NCI-H1048 (cell line): ENCODE measurements around the gene S100A7.
"Not testable (repeated sequence)": the region's sequence is repeated elsewhere in the genome, so short reads cannot be mapped to it uniquely, and the experiment has no call there.

Experiments
- DNase-seq: peaks from one replicate; lab custom pipeline; 2025; lab: John Stamatoyannopoulos, UW

Gene S100A7

DNA sequence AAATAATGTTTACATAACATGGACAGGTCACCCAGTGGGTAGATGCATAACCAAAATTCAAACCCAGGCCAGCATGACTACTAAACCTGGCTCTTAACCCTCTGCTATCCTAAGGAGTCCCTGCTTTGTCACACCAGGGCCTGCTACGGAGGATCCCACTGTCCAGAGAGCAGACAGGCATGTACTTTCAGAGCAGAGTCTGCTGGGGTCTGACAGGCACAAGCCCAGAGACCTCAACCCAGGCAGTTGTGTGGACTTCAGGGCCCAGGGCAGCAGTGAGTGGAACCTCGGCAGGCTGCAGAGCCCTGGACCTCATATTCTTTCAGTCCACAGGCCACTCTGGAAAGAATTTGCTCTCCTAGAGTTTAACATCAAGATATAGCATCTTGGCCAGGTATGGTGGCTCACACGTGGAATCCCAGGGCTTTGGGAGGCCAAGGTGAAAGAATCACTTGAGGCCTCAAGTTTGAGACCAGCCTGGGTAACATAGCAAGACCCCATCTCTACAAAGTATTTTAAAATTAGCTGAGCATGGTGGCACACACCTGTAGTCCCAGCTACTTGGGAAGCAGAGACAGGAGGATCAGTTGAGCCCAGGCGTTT, 16.1 kb upstream of the S100A7 start:
- DNase-seq, result no peak

DNA sequence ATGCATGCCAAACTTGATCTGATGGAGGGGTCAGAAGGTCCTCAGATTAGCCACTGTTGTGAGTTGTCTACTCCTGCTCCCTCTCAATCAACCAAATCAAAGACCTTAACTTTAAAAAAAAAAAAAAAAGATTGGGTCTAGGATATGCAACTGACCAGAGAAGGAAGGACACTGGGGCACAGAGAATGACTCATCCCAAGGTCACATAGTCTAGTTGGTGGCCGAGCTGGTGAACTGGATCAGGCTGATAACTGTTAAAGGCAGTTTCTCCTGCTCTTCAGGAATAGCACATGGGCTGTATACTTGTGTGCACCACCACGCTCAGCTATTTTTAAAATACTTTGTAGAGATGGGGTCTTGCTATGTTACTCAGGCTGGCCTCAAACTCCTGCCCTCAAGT, 14.8 kb upstream of the S100A7 start:
- DNase-seq, result no peak

DNA sequence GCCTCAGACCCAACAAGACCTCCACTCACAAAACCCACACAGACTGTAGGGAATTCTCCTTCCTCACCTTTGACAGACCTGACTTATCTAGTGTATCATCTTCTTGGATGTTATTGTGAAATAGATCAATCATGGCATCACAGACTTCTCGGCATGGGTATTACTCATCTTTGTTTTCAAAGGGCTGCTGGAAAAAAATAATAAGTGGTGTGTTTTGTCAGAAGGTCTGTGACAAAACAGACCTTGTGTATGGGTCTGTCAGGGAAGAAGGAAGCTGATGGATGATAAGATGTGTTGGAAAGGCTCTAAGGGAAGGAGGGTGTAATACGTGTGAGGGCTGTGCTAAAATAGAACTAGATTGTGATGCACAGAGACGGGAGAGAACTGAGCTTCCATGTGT, 13.9 kb upstream of the S100A7 start:
- no peak for DNase-seq

DNA sequence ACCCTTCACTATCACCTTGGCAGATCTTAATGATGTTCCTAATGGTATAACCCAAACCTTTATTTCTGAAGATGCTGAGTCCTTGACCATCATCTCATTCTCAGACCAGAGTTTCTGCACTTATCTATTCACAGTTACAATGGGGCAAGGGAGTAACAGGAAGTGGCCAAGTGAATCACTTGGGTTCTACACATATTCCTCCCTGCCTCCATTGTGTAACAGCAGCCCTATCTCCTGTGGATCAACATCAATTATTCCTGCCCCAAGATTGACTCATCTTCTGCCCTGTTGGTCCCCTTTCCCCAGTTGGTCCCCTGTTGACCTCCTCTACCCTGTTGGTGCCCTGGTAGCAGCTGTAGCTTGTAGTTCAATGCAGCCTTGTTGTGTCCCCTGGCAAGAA, 10.3 kb upstream of the S100A7 start:
- no peak for DNase-seq

DNA sequence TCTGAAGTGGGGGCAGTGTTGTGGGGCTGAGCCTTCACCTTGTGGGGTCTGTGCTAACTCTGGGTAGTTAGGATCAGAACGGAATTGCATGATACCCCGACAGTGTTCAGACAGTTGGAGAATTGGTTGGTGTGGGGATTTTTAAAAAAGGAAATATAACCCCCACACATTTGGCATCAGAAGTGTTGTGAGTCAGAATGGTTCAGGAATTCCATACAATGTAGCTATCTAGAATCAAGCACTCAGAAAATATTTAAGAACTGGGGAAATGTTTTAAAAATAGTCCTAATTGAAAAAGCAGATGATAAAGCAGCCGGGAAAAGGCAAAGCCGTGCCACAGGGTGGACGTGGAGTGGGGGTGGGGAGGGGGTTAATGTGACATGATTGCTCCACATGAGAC, 6.5 kb upstream of the S100A7 start:
- no peak for DNase-seq

DNA sequence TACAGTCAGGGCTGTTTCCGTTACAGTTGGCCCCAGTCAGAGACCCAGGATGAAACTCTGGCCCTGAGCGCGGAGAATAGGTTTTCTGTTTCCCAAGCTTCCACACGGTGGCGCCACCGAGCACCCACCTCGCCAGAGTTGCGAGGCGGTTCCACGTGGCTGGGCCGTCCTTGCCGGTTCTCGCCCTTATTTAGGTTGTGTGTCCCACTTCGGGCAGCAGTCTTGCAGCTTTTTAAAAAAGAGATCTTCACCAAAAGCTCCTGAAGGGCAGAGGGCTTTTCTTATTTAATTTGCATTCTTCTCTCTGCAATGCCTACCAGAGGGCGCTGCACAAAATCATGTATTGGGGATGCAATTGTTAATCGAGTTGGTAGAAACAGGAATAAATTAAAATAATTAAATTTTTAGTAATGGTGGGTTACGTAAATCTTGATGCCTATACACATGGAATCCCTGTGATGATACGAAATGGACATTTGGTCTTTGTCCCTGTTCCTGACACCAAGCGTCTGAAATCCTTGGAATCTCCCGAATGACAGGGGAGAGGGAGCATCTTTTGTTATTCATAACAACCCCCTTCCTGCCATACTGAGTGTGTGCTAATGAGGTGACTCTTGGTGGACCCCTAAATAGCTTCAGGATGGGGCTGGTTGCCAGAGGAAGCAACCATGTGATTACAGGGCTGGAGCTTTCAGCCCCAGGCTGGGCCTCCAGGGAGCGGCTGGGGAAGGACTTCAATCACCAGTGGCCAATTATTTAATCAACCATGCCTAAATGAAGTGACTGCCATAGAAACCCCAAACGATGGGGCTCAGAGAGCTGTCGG, 5.6 kb upstream of the S100A7 start:
- DNase-seq, result no peak

DNA sequence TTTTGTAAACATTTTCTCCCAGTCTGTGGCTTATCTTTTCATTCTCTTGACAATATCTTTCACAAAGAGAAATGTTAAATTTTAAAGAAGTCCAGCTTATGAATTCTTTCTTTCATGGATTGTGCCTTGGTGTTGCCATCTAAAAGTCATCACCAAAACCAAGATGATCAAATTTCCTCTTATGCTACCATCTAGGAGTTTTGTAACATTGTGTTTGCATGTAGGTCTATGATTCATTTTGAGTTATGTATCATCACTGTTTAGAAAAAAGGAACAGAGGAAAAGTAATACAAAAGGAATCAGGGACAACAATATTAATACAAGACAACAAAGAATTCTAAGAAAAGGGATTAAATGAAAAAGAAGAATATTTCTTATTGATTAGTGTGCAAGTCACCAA, 2.3 kb upstream of the S100A7 start:
- not testable (repeated sequence) for DNase-seq

DNA sequence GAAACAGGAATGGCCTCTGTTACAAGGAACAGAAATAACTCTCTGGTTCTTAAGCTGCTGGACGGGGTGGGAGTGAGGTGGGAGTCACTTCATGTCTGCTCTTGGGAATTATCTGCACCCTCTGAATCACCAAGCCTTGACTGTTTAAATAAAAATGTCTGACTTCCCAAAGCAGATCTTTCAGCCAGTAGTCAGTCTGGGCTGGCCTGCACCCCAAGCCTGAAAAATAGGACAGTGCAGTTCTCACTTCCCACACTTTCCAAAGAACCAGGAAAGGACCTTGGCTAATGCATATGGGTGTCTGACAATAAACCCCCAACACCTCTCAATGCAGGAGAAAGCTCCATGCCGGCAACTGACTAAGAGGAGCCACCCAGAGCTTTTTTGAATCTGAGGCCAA, 796 bp downstream of the S100A7 start:
- DNase-seq, result no peak

DNA sequence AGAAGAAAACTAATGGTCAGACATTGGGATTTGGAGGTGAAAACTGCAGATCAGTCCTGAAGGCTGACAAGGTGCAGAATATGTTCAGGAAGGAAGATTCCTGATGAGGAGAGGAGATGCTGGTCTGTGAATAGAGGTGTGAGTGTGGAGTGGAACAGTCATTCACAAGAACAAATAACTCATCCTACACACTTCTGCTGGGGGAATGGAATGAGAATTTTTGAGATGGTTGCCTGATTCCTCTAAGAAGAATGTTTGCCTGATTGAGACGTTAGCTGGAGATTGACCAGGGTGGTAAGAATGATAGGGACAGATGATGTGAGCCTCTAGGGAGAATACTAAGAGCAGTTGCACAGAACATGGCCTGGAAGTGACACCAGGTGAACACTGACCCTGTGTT, 4.1 kb downstream of the S100A7 start:
- DNase-seq, result no peak

DNA sequence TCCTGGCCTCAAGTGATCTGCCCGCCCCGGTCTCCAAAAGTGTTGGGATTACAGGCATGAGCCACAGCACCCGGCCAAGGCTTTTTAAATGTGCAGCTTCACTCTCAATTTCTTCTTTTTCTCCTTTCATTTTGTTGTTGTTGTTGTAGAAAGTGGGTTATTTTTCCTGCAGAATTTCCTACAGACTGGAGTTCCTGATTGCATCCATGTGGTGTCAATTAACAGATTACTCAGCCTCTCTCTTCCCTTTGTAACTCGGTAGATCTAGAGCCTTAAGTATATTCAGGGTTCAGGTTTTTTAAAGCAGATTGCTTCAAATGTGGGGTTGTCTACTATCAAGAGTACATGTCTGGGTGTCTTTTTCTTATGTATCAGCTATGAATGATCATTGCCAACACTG, 11.6 kb downstream of the S100A7 start:
- DNase-seq, result not testable (repeated sequence)

DNA sequence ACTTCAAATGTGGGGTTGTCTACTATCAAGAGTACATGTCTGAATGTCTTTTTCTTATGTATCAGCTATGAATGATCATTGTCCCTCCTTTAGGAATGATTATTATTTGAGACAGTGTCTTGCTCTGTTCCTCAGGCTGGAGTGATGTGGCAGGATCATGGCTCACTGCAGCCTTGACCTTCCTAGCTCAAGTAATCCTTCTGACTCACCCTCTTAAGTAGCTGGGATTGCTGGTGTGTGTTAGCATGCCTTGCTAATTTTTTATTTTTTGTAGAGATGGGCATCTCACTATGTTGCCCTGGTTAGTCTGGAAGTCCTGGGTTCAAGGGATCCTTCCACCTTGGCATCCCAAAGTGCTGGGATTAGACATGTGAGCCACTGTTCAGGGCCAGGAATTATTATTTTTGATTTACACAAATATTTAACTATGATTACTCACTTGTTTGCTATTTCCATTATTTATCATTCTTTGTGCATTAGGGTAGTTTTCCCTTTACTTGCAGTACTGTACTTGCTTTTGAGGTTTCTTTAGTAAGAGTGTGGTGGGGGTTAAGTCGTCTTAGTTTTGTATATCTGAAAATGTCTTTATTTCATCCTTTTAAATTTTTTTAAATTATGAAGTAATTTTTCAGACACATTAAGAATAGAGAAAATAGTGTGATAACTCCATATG, 12.8 kb downstream of the S100A7 start:
- DNase-seq, result no peak

DNA sequence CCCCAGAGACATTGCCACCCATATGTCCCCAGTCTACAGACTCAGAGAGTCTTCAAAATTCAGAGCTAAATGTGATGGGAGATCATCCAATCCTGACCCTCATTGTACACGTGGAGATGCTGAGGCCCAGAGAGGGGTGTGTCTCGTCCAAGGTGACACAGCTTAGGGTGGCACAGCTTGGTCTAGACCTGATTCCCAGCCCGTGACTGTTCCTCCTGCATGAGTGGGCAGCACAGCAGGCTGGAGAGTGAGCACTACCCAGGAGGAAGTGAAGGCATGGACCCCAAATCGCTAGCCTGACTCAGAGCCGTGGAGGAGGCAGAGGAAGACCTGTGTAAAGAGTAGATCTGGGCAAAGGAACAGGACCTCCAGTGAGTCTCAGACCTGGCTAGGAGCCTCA, 16.4 kb downstream of the S100A7 start:
- no peak for DNase-seq

DNA sequence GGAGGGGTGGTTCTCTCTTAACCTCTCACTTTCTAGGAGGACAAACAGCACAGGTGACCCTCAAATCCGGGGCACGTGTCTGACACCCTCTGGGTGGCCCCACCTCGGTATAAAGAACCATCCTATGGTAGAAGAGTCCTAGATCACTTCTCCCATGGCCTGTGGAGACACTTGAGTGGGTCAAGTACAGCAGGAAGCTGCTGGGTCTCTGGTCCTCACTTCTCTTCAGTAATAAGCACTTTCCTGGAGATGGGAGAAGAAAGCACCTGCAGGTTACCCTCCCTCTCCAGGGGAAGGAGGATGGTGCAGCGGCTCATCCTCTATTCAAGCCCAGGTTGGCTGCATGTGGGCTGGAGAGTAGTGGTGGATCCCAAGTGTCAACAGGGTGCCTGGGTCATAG, 17.0 kb downstream of the S100A7 start:
- no peak for DNase-seq

DNA sequence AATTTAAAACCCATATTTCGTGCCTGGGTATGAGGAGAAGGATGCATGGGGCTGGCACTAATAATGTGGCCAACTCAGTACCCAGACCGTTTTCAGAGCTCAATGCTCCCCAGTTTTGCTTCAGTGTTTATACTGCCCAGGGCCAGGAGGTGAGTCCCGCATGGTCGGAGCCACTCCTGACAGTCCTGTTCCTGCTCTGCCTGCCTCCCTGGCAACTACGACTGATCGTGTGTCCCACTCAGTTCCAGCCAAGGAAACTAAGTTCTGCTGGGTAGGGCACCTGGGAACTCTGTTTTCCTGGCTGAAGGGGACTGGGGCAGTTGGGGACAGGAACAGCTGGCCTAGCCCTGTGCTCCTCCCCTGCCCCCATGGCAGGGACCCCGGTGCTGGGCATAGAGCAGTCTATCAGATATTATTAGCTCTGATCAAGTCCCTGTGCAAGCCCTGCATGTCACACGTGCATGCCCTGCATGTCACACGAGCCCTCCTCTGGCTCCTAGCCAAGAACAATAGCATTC, 19.2 kb downstream of the S100A7 start:
- no peak for DNase-seq

DNA sequence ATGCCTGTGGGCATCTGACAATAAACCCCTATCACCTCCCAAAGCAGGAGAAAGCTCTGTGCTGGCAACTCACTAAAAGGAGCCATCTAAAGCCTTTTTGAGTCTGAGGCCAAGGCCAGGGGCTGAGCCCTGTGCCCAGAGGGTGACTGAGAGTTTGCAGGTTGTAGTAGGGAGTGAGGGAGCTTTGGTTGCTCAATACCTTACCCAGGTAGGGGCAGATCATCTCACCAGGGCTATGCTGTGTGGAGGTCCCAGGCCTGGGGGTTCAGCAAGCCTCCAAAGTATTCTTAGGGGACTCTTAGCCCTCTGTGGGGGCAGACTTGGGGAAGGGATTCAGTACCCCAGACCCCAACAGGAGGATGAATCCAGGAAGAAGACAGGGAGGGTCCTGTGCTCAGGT, 21.2 kb downstream of the S100A7 start:
- no peak for DNase-seq

DNA sequence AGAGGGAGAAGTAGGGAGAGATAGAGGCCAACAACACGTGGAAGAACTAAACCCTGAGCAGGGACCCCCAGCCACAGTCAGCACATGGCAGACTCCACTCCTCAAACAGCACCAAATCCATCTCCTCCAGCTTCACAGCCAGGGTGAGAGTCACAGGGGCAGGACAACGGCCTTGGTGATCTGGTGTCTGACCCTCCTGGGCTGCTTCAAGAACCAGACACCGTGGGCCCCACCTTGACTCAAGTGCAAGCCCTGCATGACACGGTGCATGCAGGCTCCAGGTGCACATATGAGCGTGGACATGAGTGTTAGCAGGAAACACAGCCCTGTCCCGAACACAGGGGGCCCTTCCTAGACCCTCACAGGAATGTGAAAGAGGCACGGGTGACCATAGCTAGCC, 21.9 kb downstream of the S100A7 start:
- no peak for DNase-seq

DNA sequence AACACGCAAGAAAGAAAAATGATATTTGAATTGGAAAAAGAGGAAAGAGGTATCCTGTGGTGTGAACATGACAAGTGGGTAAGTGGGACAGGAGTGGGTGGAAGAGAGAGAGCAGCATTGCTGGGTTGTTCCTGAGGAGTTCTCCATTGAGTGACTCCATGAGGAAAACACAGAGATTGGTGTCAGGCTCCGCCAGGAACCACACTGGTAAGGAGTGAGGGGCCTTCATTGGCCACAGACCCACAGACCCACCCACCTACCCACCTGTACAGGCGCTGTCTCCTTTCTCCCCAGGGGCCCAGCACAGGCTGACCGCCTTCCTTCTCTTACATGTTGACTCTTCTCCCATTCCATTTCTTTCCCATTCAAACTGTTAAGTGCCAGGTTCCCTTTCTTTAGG, 23.2 kb downstream of the S100A7 start:
- no peak for DNase-seq

DNA sequence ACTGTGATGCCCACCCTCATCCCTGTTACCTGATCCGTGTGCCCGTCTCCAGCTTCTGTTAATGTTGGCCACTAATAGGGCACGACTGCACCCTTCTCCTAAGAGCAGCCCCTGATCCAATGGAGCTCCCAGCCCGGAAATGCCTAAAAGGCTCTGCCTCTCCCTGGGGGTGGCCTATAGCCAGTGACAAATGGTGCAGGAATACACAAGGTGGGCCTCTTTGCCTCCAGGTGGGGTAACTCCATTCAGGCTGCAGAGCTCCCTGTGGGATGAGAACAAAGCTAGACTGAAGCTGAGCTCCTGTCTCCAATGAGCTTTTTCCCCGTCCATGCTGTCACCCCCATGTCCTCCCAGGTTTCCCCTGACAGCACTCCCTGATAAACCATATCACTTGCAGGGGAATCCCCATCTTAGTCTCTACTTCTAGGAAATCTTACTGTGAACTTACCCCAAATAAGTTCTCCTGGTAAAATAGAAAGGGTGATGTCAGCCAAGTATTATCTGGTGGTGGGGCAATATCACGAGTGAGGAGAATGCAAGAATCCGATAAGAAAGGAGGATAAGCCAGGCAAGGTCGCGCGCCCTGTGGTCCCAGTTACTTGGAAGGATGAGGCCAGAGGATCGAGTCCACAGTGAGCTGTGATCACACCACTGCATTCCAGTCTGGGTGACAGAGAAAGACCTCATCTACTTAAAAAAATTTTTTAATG, 25.6 kb downstream of the S100A7 start:
- DNase-seq, result no peak

DNA sequence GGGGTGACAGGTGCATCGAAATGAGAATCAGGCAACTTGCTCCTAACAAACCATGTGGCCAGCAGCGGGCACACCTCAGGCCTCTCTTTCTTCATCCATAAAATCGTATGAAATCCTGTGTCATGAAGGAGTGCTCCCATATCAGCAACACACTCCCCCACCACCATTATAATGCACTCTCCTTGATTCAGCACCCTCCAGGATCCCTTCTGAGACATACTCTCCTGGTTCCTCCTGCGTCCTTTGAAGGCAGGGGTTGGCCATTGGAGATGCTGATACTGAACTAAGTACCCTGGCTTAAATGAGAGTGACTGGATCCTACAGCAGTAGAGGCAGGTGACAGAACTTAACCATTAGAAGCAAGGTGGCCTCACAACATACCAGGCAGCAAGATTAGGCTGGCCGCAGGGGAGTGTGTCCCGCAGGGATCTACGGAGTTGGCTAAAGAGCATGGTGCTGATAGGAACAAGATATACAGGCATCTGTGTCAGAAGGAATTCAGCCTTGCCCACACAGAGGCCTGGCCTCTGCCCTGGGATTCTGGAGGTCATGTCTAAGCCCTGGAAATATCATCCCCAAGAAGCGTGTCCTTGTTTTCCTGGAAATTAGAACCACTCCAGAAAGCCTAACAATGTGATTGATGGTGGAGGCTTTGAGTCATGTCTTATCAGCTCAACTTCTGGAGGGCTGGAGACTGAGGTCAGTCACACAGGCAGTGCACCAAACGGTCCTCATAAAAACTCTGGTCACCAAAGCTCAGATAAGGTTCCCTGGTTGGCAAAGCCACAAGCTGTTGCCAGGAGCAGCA, 27.4 kb downstream of the S100A7 start:
- no peak for DNase-seq

DNA sequence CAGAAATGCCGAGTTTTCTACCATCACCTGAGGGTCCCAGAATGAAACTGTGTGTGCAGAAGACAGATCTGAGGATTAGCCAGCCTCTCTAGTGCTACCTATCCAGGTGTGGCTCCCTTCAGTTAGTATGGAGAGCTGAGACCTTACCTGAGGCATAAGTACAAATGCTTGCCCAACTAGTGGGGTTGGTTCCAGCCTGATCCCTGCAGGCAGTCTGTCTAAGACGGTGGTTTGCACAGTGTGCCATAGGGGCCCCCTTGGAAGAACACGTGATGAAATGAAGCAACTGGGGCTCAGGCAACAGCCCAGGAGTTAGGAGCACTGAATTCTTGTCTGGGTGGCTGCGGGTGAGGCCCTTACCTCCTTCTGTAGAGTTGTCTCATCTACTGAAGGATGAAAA, 28.5 kb downstream of the S100A7 start:
- DNase-seq, result no peak

DNA sequence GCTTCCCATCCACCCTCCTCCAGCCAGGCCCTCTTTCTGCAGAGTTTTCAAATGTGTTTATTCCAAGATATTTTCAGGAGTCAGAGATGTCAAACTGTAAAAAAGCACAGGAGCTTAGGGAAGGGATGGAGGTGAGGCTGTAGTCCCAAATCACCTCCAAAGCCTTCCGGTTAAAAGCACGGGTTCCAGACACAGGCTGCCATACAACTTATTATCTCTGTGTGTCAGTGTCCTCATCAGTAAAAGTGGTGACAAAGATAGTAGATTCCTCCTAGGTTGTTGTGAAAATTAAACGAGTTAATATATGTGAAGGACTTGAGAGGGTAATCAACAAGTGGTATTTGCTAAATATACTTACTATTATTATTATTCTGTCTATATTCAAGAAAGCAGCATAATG, 29.0 kb downstream of the S100A7 start:
- no peak for DNase-seq

DNA sequence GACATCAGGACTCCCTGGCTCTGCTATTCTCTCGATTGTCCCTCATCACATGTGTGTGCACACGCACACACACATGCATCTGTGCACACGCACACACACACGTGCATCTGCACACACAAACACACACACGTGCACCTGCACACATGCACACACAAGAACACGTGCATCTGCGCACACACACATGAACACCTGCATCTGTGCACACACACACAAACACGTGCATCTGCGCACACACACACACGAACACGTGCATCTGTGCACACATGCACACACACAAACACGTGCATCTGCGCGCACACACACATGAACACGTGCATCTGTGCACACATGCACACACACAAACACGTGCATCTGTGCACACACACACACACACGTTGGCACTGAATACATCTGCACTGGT, 29.4 kb downstream of the S100A7 start:
- DNase-seq, result no peak
